H1 (cell line): ENCODE data around the gene SLC6A3. TPM values are rescaled to one million over a fixed set of nuclear protein-coding genes. Genes with fewer than 3 reads are reported as not detected.
A peak's percentile ranks its signal among the peaks of the same experiment; 100 is the strongest.

Source experiments
- GABPA ChIP-seq: IDR thresholded peaks from 2 replicates; pipeline ENCODE4 v1.6.1; 2011; ENCODE audit warnings: mild to moderate bottlenecking, low read length, moderate library complexity, borderline replicate concordance; ENCODE audit not compliant: insufficient read depth
- polyA plus RNA-seq, 7 experiments: library from polyadenylated mRNA; depleted of rRNA in 3 of 7; stranded (reverse) in 5 of 7; unstranded in 2 of 7; fragments of >200 nt in 5 of 7; fragments of 200-250 nt in 2 of 7; gene quantifications; 1 replicate in 5 of 7; 2 replicates in 1 of 7; 4 replicates in 1 of 7; pipeline versions ENCODE4 v1.2.1 to v1.2.3, GENCODE V29; 2011 to 2013; ENCODE audit warnings: missing spikeins in 2 of 7, mixed read lengths in 2 of 7
- total RNA-seq: library from RNA; stranded (reverse); fragmentation: NEBNext Ultra II Directional; extraction: Animal tissue kit (Norgen Biotek cat#: 25700); gene quantifications from 2 replicates; pipeline ENCODE4 v1.2.1, GENCODE V29; 2021
- TF ChIP-seq, protein P1 (sequence below): IDR thresholded peaks from 2 replicates; pipeline ENCODE4 v1.6.1; 2012; ENCODE audit warnings: inconsistent platforms

The SLC6A3 gene
- total and polyA plus RNA-seq, 2 of the 8 experiments (the other 6 are each of a cell fraction or from before 2014, with no cell fraction given) = 0.48 to 0.91 TPM

DNA sequence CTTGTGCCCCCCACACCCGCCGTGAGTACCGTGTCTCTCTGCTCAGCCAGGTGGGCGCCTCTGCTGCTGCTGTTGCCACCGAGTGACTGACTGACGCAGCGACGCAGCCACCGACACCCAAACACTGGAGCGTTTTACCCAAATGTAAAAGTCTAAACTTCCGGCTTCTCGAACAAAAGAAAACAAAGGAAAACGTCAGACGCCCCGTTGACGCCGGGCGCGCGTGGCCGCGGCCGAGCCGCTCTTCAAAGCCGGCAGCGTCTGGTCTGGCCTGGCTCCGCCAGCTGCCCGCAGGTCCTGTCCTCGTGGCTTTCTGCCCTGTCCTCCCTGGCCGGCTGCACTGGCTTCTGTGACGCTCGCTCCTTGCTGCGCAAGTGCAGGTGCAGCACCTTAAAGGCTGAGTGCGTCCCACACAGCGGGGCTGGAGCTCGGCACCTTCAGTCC is 58.9 kb downstream of the SLC6A3 start (continued):
- TF ChIP-seq GABPA = 0 out of 2 replicates have a peak, but pooled peaks have one; percentile 10
- TF ChIP-seq, protein P1, sequence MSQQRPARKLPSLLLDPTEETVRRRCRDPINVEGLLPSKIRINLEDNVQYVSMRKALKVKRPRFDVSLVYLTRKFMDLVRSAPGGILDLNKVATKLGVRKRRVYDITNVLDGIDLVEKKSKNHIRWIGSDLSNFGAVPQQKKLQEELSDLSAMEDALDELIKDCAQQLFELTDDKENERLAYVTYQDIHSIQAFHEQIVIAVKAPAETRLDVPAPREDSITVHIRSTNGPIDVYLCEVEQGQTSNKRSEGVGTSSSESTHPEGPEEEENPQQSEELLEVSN = peak; percentile 64
- TF ChIP-seq, all 59 proteins: peak for 9
